COLO668 (cell line): ENCODE measurements around the gene SH3TC1.

Experiments
- DNase-seq: peaks from one replicate; lab custom pipeline; 2025; ENCODE audit not compliant: unreplicated experiment; lab: John Stamatoyannopoulos, UW

The SH3TC1 gene

DNA sequence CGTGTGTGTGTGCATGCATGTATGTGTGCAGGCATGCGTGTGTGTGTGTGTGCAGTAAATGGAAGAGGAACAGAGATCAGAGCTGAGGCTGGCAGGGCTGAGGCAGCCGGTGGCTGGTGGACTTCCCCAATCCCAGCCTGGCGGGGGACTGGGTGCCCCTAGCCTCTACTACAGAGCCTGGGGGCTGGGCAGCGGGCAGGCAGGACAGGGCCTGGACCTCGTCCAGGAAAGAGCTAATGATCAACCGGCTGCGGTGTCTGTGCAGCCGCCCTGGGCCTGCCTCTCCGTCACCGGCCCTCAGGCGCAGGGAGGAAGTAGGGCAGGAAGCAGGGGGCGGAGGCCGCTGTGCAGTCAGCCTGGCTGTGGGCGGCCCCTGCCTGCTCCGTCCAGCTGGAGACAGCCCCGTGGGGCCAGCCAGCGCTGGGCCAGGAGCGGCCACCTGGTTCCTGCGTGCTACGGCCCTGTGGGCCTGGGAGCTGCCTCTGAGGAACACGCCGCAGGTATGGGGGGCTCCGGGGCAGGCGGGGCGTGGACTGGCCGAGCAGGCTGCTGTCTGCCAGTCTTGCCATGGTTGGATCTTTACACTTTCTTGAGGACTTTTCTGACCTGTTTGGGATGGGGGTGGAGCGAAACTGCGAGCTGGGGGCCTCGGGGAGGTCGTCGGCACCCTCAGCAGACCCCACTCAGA, at the start of gene SH3TC1:
TSS of gene SH3TC1 (plus strand) at position 385 of the 688 bp plus-strand sequence. CDS start 5,905 bp downstream, outside the sequence.
- DNase-seq, result peak; percentile 93

DNA sequence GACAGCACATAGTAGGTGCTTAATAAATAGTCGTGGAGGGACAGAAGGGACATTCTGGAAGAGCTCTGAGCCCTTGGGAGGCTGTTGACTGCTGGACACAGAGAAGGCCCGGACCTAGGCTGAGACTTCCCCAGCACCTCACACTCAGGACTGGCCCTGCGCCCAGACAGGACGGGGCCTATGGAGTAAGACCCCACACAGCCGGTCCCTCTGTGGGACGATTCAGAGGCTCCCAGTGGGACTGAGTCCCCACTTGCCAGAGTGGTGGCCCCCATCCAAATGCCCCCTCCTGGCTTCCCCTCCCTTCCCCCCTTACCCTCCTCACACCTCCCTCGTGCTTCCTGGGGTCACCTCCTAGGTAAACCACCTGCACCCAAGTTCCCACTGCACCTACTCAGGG, 49.4 kb upstream of the SH3TC1 start:
- no peak for DNase-seq

DNA sequence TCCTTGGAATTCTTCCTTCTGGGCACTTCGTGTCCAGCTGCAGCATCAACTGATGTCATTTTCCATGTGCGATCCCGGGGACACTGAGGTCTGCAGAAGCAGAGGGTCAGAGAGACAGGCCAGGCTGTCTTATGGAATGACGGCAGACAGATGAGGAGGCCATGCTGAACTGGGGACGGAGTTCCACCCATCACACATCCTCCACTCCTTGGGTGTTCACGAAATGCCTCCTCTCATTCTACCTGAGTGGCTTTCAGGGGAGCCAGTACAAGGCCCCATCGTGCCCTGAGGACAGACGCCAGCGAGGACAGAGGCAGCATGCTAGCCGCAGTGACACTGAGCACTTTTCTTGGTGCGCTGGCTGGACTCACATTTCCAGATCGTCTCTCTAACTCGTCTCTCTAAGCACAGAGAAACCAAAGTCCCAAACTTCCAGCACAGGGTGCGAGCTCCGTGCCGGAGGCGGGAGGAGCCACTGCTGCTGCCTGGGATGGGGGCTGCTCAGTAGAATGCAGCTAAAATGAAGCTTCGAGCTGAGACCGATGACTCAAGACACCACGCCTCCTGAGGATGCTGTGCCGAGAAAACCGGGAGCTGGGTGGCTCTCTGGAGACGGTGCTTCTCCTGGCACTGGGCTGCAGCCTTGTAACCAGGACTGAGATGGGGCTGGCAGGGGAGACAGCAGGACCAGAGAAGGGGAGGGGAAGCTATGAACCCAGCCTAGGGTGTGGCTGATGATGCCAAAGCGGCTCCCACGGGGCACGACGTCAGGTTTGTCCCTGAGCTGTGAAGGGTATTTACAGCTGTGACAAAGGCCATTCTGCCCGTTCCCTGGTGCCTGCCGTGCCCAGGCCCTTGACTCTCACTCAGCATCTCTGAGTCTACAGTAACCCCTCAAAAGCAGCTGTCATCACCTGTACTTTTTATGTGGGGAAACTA, 48.7 kb upstream of the SH3TC1 start:
- no peak for DNase-seq

DNA sequence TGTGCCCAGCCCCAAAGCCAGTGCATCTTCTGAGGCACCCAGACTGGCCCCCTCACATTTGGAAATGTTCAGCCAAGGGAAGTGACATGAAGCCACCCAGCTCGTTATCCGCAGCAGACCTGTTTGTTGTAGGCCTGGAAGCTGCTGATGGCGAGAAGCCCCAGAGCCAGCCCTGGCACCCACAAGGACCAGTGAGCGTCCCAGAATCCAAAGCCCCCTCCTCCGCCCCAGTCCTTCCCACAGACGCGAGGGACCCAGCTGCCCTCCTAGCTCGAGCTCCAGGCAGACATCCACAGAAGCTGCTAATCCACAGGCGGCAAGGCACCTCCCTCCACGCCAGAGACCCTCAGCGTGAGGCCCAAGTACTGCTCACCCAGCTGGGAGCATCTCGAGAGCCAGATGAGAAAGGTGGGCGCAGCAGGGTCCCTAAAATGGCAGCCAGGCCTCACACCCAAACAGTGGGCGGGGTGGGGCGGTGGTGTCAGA, 47.9 kb upstream of the SH3TC1 start:
- DNase-seq, result no peak

DNA sequence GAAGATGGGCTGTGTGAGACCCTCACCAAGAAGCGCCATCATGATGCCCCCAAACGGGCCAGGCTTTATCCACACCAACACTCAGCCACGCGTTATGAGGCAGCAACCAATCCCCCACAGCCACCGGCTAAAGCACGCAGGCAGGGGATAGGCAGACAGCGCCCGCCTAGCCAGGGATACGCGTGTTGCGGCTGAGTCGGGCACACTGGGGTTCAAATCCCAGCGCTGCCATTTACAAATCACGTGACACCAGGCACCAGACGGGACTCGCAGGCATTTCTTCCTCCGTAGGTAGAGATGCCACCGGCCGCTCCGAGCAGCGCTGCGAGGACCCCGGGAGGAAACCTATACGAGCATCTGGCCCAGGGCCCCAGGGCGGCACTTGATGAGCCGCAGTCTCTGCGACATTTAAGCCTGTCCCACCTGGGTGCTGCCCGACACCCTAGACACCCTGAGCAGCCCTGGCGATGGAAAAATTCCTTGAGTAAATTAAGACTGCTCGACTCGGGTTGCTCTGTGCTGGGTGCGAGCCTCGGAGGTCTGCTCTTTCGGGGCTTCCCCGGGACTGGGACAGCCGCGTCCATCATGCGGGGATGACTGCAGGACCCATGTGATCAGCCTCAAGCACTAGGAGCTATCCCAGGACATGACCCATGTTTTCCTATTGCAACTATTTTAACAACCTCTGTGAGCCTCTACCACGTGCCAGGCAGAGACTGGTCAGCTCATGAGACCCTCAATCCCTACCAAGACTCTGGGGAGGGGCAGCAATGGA, 46.8 kb upstream of the SH3TC1 start:
- DNase-seq, result no peak

DNA sequence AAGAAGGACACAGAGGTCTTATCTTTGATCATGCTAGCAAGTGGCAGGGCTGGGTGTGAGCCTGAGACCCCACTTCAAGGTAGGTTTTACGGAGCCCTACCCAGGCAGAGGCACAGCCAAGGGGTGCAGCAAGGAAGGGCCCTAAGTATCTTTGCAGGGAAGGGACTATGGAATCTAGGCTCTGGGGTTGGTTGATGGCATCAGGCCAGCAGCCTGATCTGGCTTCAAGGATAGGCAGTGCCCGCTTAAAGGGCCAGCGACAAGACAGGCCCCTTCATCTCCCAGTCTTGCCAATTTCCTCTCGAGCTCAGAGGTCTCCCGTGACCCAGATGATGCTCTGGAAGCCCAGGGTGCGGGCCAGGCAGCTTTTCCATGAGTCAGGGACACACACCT, 46.2 kb upstream of the SH3TC1 start:
- DNase-seq, result no peak

DNA sequence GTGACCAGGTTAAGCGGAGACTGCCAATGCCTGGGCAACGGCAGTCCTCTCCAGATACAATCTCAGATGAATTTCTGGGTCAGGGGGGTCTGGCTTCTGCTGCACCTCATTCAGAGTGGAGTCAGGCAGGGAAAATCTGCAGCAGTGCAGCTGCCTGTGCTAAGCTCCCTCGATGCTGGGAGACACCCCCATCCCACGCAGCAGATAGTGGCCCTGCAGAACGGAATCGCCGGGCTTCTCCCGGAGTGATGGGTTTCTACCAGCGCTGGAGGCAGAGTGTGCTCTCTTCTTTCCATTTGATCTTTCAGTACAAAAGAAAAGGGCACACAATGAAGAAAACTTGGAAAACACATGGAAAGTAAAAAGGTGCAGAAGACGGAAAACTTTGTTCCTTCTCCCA, 45.6 kb upstream of the SH3TC1 start:
- DNase-seq, result no peak

DNA sequence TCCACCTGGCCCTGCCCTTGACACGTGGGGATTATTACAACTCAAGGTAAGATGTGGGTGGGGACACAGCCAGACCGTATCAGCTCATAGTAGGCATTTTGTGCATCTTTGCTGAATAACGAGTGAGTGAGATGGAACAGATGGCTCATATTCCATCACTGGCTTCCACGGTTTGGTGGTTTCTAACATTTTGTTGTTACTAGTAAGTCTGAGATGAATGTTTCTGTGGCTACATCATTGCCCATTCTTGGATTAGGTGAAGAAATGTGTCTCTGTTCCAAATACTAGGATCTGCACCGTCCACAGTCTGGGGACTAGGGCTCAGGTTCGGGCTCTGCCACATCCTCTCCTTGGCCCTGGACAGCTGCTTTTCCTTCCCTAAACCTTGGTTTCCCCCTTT, 44.0 kb upstream of the SH3TC1 start:
- no peak for DNase-seq

DNA sequence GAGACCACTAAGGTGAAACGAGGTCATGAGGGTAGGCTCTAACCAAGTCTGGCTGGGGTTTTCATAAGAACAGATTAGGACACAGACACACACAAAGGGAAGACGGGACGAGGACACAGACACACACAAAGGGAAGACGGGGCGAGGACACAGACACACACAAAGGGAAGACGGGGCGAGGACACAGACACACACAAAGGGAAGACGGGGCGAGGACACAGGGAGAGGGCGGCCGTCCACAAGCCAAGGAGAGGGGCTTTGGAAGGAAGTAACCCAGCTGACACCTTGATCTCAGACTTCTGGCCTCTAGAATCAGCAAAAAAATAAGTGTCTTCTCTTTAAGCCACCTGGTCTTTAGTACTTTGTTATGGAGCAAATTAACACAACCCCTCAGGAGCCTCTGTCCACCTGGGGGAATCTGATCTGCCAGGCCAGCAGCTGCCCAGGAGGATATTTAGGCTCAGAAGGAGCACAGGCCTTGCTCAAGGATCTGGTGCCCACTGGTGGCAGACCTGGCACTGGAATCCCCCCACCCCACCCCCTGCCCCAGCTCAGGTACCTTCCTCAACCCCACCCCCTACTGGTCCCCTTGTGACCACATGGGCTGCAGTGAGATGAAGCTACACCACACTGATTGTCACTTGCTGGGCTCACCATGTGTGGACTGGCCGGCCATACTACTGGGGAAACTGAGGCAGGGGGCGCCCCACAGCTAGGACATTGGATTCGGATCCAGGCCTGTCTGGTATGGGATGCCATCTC, 43.2 kb upstream of the SH3TC1 start:
- DNase-seq, result no peak

DNA sequence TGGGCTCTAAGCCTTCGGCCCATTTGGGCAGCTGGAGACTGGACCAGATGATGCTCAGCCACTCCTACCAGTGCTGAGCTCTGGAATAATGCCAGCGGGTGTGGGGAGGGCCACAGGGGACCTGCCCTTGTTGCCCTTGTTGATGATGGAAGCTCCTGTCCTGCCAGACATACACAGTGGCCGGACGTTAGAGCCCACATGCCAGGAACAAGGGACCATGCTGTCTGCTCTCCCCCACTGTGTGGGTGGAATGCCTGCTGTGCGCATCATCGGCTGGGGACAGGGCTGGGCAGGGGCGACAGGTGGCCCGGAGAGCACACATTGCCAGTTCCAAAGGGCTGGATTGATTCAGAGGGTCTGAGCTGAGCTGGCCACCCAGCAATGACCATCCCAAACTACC, 42.5 kb upstream of the SH3TC1 start:
- DNase-seq, result peak; percentile 35

DNA sequence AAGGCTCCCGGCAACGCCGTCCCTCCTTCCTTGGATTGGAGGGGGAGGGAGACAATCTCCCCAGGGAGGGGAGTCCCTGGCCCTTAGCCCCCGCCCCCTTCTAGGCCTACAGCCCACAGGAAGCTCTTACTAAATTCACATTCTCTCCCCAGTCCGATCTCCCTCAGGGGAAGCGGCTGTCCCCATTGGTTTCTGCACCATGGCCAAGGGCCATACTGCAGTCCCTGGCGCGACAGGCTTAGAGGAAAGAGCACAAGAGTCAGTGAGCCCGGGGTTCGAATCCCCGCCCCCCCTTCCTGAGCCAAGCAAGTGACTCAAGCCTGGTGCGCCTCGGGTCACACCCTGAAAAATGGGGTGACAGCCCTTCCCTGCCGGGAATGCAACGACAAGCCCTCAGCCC, 41.6 kb upstream of the SH3TC1 start:
- peak; percentile 16 for DNase-seq

DNA sequence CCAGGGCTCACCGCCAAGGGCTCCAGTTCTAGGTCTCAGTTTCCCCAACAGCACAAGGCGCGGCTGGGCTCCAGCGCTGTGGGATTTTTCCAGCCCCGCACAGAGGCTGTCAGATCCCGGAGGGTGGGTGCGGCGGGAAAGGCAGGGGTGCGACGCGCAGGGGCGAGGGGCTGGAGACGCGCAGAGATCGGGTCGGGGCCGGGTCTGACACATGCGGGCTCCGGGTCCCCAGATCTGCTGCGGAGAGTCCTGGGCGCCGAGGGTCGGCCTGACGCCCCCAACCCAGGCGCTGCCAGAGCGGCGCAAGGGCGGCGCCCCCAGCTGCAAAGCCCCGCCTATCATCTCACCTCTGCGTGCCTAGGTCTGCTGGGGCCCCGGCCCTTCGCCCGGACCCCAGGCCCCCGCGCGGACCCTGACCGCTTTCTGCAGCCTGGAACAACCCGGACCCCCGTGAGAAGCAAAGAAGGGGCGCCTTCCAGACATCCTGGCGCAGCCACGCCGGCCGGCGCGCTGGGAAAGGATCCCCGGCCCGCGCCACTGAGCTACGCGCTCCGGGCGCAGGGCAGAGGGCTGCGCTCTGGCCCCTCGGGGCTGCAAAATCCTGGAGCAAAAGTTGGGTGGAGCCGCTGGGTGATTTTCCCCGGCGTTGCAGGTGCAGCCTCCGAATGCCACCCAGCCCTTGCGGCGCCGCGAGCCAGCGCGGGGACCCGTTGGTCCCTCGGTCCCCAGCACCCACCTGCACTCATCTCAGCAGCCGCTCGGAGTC, 41.0 kb upstream of the SH3TC1 start:
- peak; percentile 68 for DNase-seq

DNA sequence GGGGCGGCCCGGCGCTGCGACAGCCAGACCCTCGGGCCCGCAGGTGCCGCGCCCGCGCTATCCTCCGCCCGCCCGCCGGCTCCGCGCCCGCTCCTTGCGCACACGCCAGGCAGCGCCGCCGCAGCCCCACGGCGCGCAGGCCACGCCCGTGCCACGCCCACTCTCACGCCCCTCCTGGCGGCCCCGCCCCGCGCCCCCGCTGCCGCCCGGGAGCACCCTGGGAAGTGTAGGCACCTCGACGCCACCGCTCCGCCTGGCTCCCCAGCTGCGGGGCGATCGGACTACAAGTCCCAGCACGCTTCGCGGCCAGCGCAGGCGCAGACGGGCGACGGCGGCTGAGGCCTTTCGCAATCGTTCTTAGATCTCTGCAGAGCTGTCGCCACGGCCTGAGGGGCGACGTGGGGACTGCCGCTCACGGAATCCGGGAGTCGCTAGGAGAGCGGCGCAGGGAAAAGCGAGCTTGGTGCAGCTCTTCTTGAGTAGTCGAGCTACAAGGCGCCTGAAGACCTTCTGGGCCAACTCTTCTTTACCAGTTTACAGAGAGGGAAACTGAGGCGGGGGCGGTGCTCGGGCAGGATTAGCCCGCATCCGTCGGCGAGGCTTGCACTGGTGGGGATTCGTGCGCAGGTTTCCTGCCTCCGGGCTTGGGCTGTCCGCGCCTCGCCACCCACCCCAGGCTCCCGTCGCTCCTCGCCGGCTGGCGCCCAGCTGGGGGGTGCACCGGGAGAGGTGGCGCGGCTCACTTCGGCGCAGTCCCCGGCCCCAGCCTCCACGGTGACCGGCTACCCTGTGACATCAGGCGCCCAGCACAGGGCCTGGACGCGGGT, 40.2 kb upstream of the SH3TC1 start, which contains the start of gene ABLIM2:
TSS of gene ABLIM2 (minus strand) at position 104 of the 827 bp plus-strand sequence. CDS start 124 bp downstream, outside the sequence.
- DNase-seq, result peak; percentile 97

DNA sequence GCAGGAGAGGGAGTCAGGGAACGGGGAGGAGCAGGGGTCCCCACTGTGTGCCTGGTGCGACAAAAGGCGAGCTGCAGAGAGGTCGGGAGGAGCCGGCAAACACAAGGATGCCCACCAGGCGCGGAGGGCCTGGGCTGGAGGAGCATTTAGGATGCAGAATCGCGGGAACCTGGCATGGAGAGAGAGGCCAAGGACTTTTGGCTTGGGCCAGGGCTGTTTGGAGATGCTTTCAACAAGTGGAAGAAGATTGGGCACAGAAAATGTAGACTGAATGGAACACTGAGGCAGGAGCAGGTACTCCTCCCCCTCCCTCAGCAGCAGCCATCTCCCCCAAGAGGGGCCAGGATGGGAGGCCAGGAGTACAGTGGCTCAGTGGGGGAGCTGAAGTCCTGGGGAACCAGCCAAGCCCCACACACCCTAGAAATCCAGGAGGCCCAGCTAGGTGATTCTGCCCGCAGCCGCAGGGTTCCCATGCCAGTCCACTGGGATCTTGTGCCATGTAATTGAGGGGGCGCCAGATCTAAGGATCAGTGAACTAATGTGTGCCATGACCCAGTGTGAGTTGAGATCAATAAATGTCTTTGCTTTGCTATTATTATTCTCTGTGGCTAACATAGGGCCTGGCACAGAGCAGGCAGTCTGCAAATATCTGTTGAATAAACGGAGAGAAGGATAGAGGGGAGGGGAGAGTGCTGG, 39.4 kb upstream of the SH3TC1 start:
- DNase-seq, result peak; percentile 39

DNA sequence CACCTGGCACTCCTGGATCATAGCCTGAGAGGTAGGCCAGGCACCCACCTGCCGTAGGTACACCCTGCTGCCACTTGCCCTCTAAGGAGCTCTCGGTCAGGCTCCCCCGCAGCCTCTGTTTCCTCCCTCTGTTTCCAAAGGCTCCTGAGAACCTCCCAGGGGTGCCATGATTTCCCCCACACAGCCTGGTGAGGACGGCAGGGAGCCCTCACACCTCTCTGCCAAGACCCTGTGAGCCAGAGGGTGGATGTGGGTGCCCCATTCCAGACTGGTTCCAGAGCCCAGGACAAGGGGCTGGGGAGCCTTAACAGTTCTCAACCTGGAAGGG, 38.9 kb upstream of the SH3TC1 start:
- peak; percentile 50 for DNase-seq

DNA sequence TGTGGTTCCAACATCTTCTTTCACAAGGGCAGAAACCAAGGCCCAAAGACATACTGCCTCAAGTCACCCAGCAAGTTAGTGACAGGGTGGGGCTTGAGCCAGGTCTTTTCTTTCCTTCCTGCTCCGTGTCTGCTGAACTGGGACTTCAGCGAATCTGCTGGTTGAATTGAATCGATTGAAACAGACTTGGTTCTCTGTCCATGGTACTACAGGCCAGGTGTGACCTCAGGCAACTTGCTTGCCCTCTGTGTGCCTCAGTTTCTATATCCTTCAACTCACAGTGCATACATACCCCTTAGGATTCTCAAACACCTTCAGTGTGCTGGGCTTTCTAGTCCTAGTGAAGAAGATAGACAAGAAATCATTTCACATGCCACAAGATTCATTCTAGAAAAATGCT, 38.5 kb upstream of the SH3TC1 start:
- DNase-seq, result no peak

DNA sequence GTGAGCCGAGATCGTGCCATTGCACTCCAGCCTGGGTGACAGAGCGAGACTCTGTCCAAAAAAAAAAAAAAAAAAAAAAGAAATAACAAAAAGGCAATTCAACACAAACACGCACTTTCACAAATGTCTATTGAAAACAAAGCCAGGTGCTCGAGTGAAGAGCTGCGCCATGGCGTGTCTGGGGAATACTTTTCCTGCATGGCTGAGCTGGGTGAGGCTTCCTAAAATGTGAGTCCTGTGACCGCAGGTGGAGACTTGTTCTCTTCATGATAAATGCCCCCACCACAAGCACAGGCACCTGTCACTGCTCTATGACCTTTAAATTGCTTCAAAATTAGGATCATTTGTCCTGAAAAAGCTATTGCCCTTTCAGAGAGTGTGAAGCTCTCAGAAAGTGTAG, 36.5 kb upstream of the SH3TC1 start:
- peak; percentile 50 for DNase-seq

DNA sequence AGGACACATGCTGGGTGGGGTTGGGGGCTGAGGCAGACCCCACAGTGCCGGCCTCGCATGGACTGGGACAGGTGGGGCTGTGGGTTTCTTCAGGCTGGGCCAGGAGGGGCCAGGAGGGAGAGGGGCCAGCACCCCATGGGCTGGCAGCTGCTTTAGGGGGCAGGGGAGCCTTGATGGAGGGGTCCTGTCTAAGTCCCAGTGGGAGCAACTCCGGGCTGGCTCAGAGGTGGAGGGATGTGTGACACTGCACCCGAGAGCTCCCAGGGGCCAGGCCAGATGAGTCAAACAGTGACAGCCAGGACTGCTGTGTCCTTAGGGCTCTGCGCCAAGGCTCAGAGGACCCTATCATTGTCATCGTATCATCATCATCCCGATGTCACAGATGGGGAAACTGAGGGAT, 36.1 kb upstream of the SH3TC1 start:
- peak; percentile 18 for DNase-seq
